Measurements from ENCODE around the gene DPP10.

DPP10 gene

GRCh38 chr2:115201386-115201785 lies 758.9 kb downstream of the DPP10 start:
- DNase-seq (ENCODE audit: low read depth in 1 of 2, low spot score in 1 of 2), result no peak

- DNase-seq (ENCODE audit: low read depth in 1 of 2, low spot score in 1 of 2), result no peak
Observed at GRCh38 chr2:115208493-115209164, 766.2 kb downstream of the DPP10 start.

- no peak for DNase-seq (ENCODE audit: low read depth in 1 of 2, low spot score in 1 of 2)
Observed at GRCh38 chr2:115214050-115214449, 771.6 kb downstream of the DPP10 start.

- DNase-seq (ENCODE audit: low read depth in 1 of 2, low spot score in 1 of 2), result no peak
Observed at GRCh38 chr2:115219296-115219695, 776.9 kb downstream of the DPP10 start.

- no peak for DNase-seq (ENCODE audit: low read depth in 1 of 2, low spot score in 1 of 2)
Observed at GRCh38 chr2:115234186-115234585, 791.7 kb downstream of the DPP10 start.

GRCh38 chr2:115234737-115235136 lies 792.3 kb downstream of the DPP10 start:
- no peak for DNase-seq (ENCODE audit: low read depth in 1 of 2, low spot score in 1 of 2)

- DNase-seq (ENCODE audit: low read depth in 1 of 2, low spot score in 1 of 2), result no peak
Observed at GRCh38 chr2:115248066-115248465, 805.6 kb downstream of the DPP10 start.

- DNase-seq (ENCODE audit: low read depth in 1 of 2, low spot score in 1 of 2), result no peak
Observed at GRCh38 chr2:115277366-115277765, 834.9 kb downstream of the DPP10 start.

GRCh38 chr2:115285416-115285815 lies 843.0 kb downstream of the DPP10 start:
- no peak for DNase-seq (ENCODE audit: low read depth in 1 of 2, low spot score in 1 of 2)

- no peak for DNase-seq (ENCODE audit: low read depth in 1 of 2, low spot score in 1 of 2)
Observed at GRCh38 chr2:115290478-115290877, 848.0 kb downstream of the DPP10 start.

- DNase-seq (ENCODE audit: low read depth in 1 of 2, low spot score in 1 of 2), result no peak
Observed at GRCh38 chr2:115292742-115293141, 850.3 kb downstream of the DPP10 start.

GRCh38 chr2:115294999-115295398 lies 852.6 kb downstream of the DPP10 start:
- DNase-seq (ENCODE audit: low read depth in 1 of 2, low spot score in 1 of 2), result no peak

- no peak for DNase-seq (ENCODE audit: low read depth in 1 of 2, low spot score in 1 of 2)
Observed at GRCh38 chr2:115297056-115297455, 854.6 kb downstream of the DPP10 start.

- no peak for DNase-seq (ENCODE audit: low read depth in 1 of 2, low spot score in 1 of 2)
Observed at GRCh38 chr2:115299199-115299598, 856.8 kb downstream of the DPP10 start.

GRCh38 chr2:115305712-115306111 lies 863.3 kb downstream of the DPP10 start:
- no peak for DNase-seq (ENCODE audit: low read depth in 1 of 2, low spot score in 1 of 2)

- no peak for DNase-seq (ENCODE audit: low read depth in 1 of 2, low spot score in 1 of 2)
Observed at GRCh38 chr2:115314119-115314518, 871.7 kb downstream of the DPP10 start.

GRCh38 chr2:115327061-115327460 lies 884.6 kb downstream of the DPP10 start:
- DNase-seq (ENCODE audit: low read depth in 1 of 2, low spot score in 1 of 2), result no peak

GRCh38 chr2:115359550-115359949 lies 917.1 kb downstream of the DPP10 start:
- no peak for DNase-seq (ENCODE audit: low read depth in 1 of 2, low spot score in 1 of 2)

GRCh38 chr2:115364093-115364492 lies 921.7 kb downstream of the DPP10 start:
- no peak for DNase-seq (ENCODE audit: low read depth in 1 of 2, low spot score in 1 of 2)

- DNase-seq (ENCODE audit: low read depth in 1 of 2, low spot score in 1 of 2), result no peak
Observed at GRCh38 chr2:115369400-115369799, 927.0 kb downstream of the DPP10 start.

- DNase-seq (ENCODE audit: low read depth in 1 of 2, low spot score in 1 of 2), result no peak
Observed at GRCh38 chr2:115374981-115375380, 932.5 kb downstream of the DPP10 start.

- no peak for DNase-seq (ENCODE audit: low read depth in 1 of 2, low spot score in 1 of 2)
Observed at GRCh38 chr2:115384399-115384798, 942.0 kb downstream of the DPP10 start.

GRCh38 chr2:115386465-115386864 lies 944.0 kb downstream of the DPP10 start:
- no peak for DNase-seq (ENCODE audit: low read depth in 1 of 2, low spot score in 1 of 2)

Data from activated T-helper 1 cell treated with anti-CD3 and anti-CD28 coated beads, Interleukin-2, amount 50 U/mL, for 16 hours (primary cell).